ENCODE data around the gene AARS1. TPM values are rescaled to one million over a fixed set of nuclear protein-coding genes. Genes with fewer than 3 reads are reported as not detected.
"Not testable (repeated sequence)": the region's sequence is repeated elsewhere in the genome, so short reads cannot be mapped to it uniquely, and the experiment has no call there.

AARS1 gene
- total RNA-seq, 2 donors from 2014 or later: 52.1 to 80.6 TPM

DNA sequence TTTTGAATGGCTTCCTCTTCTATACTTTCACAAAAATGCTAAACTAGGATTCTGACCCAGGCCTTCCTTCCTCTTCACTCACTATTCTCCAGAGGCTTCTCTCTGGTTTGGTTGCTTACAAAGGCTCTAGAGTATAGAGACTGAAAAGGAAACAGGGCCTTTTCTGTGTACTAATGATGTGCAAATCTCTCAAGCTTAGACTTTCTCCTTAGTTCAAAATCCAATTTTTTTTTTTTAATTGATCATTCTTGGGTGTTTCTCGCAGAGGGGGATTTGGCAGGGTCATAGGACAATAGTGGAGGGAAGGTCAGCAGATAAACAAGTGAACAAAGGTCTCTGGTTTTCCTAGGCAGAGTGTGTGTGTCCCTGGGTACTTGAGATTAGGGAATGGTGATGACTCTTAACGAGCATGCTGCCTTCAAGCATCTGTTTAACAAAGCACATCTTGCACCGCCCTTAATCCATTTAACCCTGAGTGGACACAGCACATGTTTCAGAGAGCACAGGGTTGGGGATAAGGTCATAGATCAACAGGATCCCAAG lies 65.3 kb downstream of the AARS1 start:
- peaks cover 89% of the 10 kb centered on the region for H3K36me3 Mint-ChIP-seq (ENCODE audit: low read depth)
- peak overlapping the region; percentile 34 for H3K27ac Mint-ChIP-seq
- not testable (repeated sequence) for H3K4me3 Mint-ChIP-seq; H3K27me3 Mint-ChIP-seq; H3K9me3 Mint-ChIP-seq; H3K4me1 Mint-ChIP-seq; ATAC-seq (replicated peaks)

DNA sequence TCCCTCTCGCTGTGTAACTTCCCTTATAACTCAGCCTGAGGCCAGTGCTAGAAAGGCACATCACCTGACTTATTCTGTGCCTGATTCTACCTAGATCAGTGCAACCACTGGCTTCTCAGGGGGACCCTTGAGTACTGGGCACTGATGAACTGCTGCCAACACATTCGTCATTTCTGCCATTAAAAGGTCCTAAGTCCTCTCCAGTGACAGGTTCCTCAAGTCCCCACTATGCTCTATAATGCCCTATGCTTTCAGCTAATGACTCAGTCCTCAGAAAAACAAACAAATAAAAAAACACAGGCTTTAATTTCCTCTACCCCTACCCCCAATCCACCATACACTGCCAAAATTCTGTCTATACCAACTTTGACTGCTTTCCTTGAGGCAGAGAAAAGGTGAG lies 66.1 kb downstream of the AARS1 start:
- Mint-ChIP-seq H3K36me3 (ENCODE audit: low read depth) (peaks cover 86% of the 10 kb centered on the region), H3K27ac (peak overlapping the region; percentile 34)
- H3K9me3 Mint-ChIP-seq; ATAC-seq (replicated peaks); H3K27me3 Mint-ChIP-seq; H3K4me1 Mint-ChIP-seq; H3K4me3 Mint-ChIP-seq: not testable (repeated sequence)

DNA sequence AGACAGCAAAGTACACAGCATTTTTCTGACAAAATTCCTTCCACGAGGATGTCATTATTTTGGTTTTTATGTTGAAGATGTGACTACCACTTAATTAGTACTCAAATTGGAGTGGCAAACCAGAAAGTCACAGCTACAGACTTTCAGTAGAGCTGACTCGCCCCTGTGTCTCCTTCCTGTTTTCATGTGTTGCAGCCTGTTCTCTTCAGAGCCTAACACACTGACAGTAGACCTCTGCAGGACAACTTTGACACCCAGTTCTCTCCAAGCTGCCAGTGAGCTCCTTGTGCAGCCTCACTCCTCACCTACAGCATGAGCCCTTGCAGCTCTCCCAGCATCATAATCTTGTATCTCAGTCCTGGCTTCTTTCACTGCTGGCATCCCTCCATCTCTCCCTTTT lies 66.7 kb downstream of the AARS1 start:
- not testable (repeated sequence) for H3K27ac Mint-ChIP-seq; H3K4me3 Mint-ChIP-seq; H3K4me1 Mint-ChIP-seq; H3K27me3 Mint-ChIP-seq; ATAC-seq (replicated peaks); H3K9me3 Mint-ChIP-seq
- peaks cover 86% of the 10 kb centered on the region for H3K36me3 Mint-ChIP-seq (ENCODE audit: low read depth)

DNA sequence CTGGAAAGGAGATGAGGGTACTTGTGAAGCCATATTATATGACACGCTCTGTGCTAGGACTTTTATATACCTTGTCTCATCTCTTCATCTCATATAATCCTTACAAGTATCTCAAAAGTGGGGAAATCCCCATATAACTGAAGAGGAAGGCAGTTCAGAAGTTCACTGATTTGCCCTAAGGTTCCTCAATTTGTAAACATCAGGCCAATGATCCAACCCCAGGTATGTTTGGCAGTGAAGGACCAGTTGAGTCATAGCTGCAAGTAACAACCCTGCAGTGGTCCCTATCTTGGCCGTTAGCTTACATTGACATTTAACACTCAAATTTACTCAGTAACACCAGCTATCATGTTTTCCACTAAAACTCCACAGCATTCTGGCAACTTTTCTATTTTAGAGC lies 70.7 kb downstream of the AARS1 start:
- not testable (repeated sequence) for ATAC-seq (replicated peaks); H3K27ac Mint-ChIP-seq; H3K4me3 Mint-ChIP-seq; H3K27me3 Mint-ChIP-seq; H3K4me1 Mint-ChIP-seq; H3K9me3 Mint-ChIP-seq
- peaks cover 79% of the 10 kb centered on the region for H3K36me3 Mint-ChIP-seq (ENCODE audit: low read depth)

DNA sequence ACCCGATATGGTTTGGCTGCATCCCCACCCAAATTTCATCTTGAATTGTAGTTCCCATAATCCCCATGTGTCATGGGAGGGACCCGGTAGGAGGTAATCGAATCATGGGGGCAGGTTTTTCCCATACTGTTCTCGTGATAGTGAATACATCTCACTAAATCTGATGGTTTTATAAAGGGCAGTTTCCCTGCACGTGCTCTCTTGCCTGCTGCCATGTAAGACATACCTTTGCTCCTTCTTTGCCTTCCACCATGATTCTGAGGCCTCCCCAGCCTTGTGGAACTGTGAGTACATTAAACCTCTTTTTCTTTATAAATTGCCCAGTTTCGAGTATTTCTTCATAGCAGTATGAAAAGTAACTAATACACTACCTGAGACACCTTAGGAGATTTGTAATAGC lies 82.9 kb downstream of the AARS1 start:
- ATAC-seq (replicated peaks); H3K4me3 Mint-ChIP-seq; H3K4me1 Mint-ChIP-seq; H3K9me3 Mint-ChIP-seq; H3K27ac Mint-ChIP-seq; H3K27me3 Mint-ChIP-seq: not testable (repeated sequence)
- H3K36me3 Mint-ChIP-seq (ENCODE audit: low read depth): peaks cover 43% of the 10 kb centered on the region

DNA sequence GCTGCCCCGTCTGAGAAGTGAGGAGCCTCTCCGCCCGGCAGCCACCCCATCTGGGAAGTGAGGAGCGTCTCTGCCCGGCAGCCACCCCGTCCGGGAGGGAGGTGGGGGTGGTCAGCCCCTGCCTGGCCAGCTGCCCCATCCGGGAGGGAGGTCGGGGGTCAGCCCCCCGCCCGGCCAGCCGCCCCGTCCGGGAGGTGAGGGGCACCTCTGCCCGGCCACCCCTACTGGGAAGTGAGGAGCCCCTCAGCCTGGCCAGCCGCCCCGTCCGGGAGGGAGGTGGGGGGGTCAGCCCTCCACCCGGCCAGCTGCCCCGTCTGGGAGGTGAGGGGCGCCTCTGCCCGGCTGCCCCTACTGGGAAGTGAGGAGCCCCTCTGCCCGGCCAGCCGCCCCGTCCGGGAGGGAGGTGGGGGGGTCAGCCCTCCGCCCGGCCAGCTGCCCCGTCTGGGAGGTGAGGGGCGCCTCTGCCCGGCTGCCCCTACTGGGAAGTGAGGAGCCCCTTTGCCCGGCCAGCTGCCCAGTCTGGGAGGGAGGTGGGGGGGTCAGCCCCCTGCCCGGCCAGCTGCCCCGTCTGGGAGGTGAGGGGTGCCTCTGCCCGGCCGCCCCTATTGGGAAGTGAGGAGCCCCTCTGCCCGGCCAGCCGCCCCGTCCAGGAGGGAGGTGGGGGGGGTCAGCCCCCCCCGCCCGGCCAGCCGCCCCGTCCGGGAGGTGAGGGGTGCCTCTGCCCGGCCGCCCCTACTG lies 84.5 kb downstream of the AARS1 start:
- not testable (repeated sequence) for H3K9me3 Mint-ChIP-seq; H3K4me3 Mint-ChIP-seq; H3K27ac Mint-ChIP-seq; ATAC-seq (replicated peaks); H3K27me3 Mint-ChIP-seq; H3K4me1 Mint-ChIP-seq
- H3K36me3 Mint-ChIP-seq (ENCODE audit: low read depth): peaks cover 28% of the 10 kb centered on the region

DNA sequence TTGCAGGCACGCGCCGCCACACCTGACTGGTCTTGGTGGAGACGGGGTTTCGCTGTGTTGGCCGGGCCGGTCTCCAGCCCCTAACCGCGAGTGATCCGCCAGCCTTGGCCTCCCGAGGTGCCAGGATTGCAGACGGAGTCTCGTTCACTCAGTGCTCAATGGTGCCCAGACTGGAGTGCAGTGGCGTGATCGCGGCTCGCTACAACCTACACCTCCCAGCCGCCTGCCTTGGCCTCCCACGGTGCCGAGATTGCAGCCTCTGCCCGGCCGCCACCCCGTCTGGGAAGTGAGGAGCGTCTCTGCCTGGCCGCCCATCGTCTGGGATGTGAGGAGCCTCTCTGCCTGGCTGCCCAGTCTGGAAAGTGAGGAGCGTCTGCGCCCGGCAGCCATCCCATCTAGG lies 85.3 kb downstream of the AARS1 start:
- not testable (repeated sequence) for ATAC-seq (replicated peaks); H3K4me1 Mint-ChIP-seq; H3K9me3 Mint-ChIP-seq; H3K27me3 Mint-ChIP-seq; H3K4me3 Mint-ChIP-seq; H3K27ac Mint-ChIP-seq
- peaks cover 23% of the 10 kb centered on the region for H3K36me3 Mint-ChIP-seq (ENCODE audit: low read depth)

DNA sequence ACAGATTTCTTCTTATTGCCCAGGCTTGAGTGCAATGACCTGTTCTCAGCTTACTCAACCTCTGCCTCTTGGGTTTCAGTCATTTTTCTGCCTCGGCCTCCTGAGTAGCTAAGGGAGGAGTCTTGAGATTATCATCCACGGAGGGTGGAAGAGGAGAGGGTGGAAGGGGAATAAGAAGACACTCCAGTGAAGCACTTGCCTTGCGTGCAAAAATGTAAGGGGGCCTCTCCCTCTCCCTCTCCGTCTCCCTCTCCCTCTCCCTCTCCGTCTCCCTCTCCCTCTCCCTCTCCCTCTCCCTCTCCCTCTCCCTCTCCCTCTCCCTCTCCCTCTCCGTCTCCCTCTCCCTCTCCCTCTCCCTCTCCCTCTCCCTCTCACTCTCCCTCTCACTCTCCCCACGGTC lies 85.8 kb downstream of the AARS1 start:
- not testable (repeated sequence) for ATAC-seq (replicated peaks); H3K4me3 Mint-ChIP-seq; H3K4me1 Mint-ChIP-seq; H3K9me3 Mint-ChIP-seq; H3K27ac Mint-ChIP-seq; H3K27me3 Mint-ChIP-seq
- peaks cover 23% of the 10 kb centered on the region for H3K36me3 Mint-ChIP-seq (ENCODE audit: low read depth)

Other genes with a start within 250 kb of the AARS1 start
- gene PDPR, start 175.2 kb downstream of the AARS1 start, total RNA-seq: 10 to 100 TPM; 33.3 to 34.4 TPM
- gene CLEC18C, start 115.7 kb downstream of the AARS1 start, total RNA-seq: 1 to 10 TPM in 1 of 2 donors, under 1 TPM in 1; 0.50 to 1.3 TPM
- gene EXOSC6, start 37.6 kb downstream of the AARS1 start, total RNA-seq: 10 to 100 TPM; 19.2 to 33.6 TPM
- 10 to 100 TPM; 35.2 to 35.4 TPM for gene DDX19B, start 9.7 kb upstream of the AARS1 start, total RNA-seq
- 10 to 100 TPM; 40.3 to 52.6 TPM for gene DDX19A, start 57.4 kb upstream of the AARS1 start, total RNA-seq
- gene ST3GAL2, start 149.6 kb upstream of the AARS1 start, total RNA-seq: 10 to 100 TPM; 14.5 to 18.6 TPM
- gene FCSK, start 165.1 kb upstream of the AARS1 start, total RNA-seq: 10 to 100 TPM in 1 of 2 donors, 1 to 10 TPM in 1; 8.2 to 13.9 TPM
- gene COG4, start 234.0 kb upstream of the AARS1 start, total RNA-seq: 10 to 100 TPM; 31.2 to 31.5 TPM
- 100 to 1,000 TPM; 343 to 576 TPM for gene SF3B3, start 234.3 kb upstream of the AARS1 start, total RNA-seq

Measured in activated T-helper 17 cell treated with anti-CD3 and anti-CD28 coated beads, Interleukin-2, amount 50 U/mL, for 72 hours (primary cell).